ENCODE results near the gene DIS3. TPM values are rescaled to one million over a fixed set of nuclear protein-coding genes. Genes with fewer than 3 reads are reported as not detected.
A peak's percentile ranks its signal among the peaks of the same experiment; 100 is the strongest.
"Not testable (repeated sequence)": the region's sequence is repeated elsewhere in the genome, so short reads cannot be mapped to it uniquely, and the experiment has no call there.

The DIS3 gene, protein sequence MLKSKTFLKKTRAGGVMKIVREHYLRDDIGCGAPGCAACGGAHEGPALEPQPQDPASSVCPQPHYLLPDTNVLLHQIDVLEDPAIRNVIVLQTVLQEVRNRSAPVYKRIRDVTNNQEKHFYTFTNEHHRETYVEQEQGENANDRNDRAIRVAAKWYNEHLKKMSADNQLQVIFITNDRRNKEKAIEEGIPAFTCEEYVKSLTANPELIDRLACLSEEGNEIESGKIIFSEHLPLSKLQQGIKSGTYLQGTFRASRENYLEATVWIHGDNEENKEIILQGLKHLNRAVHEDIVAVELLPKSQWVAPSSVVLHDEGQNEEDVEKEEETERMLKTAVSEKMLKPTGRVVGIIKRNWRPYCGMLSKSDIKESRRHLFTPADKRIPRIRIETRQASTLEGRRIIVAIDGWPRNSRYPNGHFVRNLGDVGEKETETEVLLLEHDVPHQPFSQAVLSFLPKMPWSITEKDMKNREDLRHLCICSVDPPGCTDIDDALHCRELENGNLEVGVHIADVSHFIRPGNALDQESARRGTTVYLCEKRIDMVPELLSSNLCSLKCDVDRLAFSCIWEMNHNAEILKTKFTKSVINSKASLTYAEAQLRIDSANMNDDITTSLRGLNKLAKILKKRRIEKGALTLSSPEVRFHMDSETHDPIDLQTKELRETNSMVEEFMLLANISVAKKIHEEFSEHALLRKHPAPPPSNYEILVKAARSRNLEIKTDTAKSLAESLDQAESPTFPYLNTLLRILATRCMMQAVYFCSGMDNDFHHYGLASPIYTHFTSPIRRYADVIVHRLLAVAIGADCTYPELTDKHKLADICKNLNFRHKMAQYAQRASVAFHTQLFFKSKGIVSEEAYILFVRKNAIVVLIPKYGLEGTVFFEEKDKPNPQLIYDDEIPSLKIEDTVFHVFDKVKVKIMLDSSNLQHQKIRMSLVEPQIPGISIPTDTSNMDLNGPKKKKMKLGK
- 44.6 and 46.4 TPM in 2 replicates for total RNA-seq (2012; rRNA removed)

- H3K27me3 ChIP-seq (ENCODE audit: control insufficient read depth, insufficient read depth, low read length): no peaks in the 10 kb centered on the region
- H3K4me2 ChIP-seq (ENCODE audit: low read length): peak within 1 kb of the TSS; percentile 85
- H3K4me1 ChIP-seq (ENCODE audit: control insufficient read depth, insufficient read depth, low read length): peaks cover 17% of the 10 kb centered on the region
- H3K4me3 ChIP-seq (ENCODE audit: low read length): peak within 1 kb of the TSS; percentile 83
- peaks cover 23% of the 10 kb centered on the region for H3K36me3 ChIP-seq (ENCODE audit: insufficient read depth, low read length)
- H3K9ac ChIP-seq (ENCODE audit: low read depth, low read length): peak within 1 kb of the TSS; percentile 94
- H3K9me3 ChIP-seq (replicated peaks; ENCODE audit: low read length): no peaks in the 10 kb centered on the region
These were observed at the start of gene DIS3, which contains the start of gene PIBF1 for GRCh38 chr13:72781451-72782439. TSS of gene DIS3 (minus strand) at chr13:72781900. CDS start at chr13:72781832, 68 bp downstream. TSS of gene PIBF1 (plus strand) at chr13:72782133. CDS start at chr13:72783470, 1,337 bp downstream.

DNA sequence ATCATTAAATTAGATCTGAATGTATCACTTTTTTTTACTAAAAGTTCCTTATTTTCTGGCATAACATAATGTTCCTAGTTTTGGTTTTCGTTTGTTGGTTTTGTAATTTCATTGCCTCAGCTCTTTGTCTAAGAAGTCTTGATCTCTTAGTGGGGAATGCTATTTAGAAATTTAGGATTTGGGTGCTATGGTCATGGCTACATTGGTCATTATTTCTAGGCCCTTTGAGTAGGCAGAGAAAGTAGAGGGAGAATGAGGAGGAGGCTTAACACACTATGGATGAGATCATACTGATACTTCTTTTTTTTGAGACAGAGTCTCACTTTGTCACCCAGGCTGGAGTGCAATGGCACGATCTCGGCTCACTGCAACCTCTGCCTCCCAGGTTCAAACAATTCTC lies 42.0 kb upstream of the DIS3 start:
- Histone ChIP-seq H3K4me3 (ENCODE audit: low read length) (no peak overlapping the region), H3K9ac (ENCODE audit: low read depth, low read length) (no peak overlapping the region), H3K9me3 (replicated peaks; ENCODE audit: low read length) (no peaks in the 10 kb centered on the region), H3K27me3 (ENCODE audit: control insufficient read depth, insufficient read depth, low read length) (no peaks in the 10 kb centered on the region), H3K36me3 (ENCODE audit: insufficient read depth, low read length) (peaks cover 18% of the 10 kb centered on the region), H3K4me2 (ENCODE audit: low read length) (no peak overlapping the region), H3K4me1 (ENCODE audit: control insufficient read depth, insufficient read depth, low read length) (peaks cover 4% of the 10 kb centered on the region)

GRCh38 chr13:72823081-72823480 lies 41.4 kb upstream of the DIS3 start:
- Histone ChIP-seq H3K36me3 (ENCODE audit: insufficient read depth, low read length) (peaks cover 18% of the 10 kb centered on the region), H3K4me2 (ENCODE audit: low read length) (no peak overlapping the region), H3K9me3 (replicated peaks; ENCODE audit: low read length) (no peaks in the 10 kb centered on the region), H3K4me3 (ENCODE audit: low read length) (no peak overlapping the region), H3K9ac (ENCODE audit: low read depth, low read length) (no peak overlapping the region), H3K27me3 (ENCODE audit: control insufficient read depth, insufficient read depth, low read length) (no peaks in the 10 kb centered on the region), H3K4me1 (ENCODE audit: control insufficient read depth, insufficient read depth, low read length) (peaks cover 4% of the 10 kb centered on the region)

DNA sequence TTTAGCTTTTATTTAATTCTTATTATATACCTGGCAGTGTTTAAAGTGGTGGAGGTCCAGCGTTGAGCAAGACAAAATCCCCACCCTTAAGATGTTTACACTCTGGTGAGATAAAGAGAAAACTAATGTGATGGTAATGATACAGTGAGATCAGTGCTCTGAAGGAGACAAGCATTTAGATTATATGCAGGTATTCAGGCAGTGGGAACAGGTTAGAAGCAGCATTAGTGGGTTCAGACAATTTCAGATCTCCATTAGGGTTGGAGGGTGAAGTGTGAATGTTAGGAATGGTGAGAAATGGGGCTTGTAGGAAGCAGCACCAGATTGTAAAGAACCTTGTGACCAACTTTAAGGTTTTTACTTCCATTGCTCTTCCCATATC lies 39.2 kb upstream of the DIS3 start:
- Histone ChIP-seq H3K9ac (ENCODE audit: low read depth, low read length) (no peak overlapping the region), H3K36me3 (ENCODE audit: insufficient read depth, low read length) (peaks cover 7% of the 10 kb centered on the region), H3K4me1 (ENCODE audit: control insufficient read depth, insufficient read depth, low read length) (peaks cover 4% of the 10 kb centered on the region), H3K4me3 (ENCODE audit: low read length) (no peak overlapping the region), H3K4me2 (ENCODE audit: low read length) (no peak overlapping the region), H3K9me3 (replicated peaks; ENCODE audit: low read length) (no peaks in the 10 kb centered on the region), H3K27me3 (ENCODE audit: control insufficient read depth, insufficient read depth, low read length) (no peaks in the 10 kb centered on the region)

DNA sequence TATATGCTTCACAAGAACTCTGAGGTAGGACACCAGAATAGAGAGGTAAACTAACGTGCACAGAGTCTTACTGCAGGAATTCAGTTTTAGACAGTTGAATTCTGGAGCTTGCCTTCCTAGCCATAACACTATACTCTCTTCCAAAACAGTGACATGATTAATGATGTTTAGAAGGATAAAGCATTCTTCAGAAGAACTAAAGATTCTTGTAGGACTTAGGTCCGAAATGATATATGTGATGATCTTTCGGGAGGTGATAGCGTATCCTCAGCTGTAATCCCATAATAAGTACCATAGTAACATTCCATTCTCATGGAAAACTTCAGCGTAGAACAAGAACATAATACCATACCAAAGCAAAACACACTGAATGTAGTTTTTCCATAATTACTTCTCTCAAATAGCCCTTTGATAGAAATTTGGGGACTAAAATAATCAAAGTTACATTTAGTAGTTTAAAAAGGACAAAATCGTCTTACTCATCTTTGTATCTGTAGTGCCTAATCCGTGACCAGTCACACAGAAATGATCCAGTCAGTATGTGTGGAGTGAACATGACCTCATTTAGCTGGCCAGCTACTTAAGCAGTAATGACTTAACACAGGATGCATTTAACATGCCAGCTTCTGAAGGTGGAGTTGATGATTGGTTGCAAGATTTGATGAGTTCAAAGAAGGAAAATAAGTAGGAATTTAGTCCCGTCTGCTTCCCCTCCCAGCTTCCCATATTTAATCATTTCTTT lies 38.6 kb upstream of the DIS3 start:
- peaks cover 7% of the 10 kb centered on the region for H3K36me3 ChIP-seq (ENCODE audit: insufficient read depth, low read length)
- H3K9ac ChIP-seq (ENCODE audit: low read depth, low read length): no peak overlapping the region
- H3K9me3 ChIP-seq (replicated peaks; ENCODE audit: low read length): no peaks in the 10 kb centered on the region
- H3K4me2 ChIP-seq (ENCODE audit: low read length): no peak overlapping the region
- peaks cover 4% of the 10 kb centered on the region for H3K4me1 ChIP-seq (ENCODE audit: control insufficient read depth, insufficient read depth, low read length)
- H3K27me3 ChIP-seq (ENCODE audit: control insufficient read depth, insufficient read depth, low read length): no peaks in the 10 kb centered on the region
- no peak overlapping the region for H3K4me3 ChIP-seq (ENCODE audit: low read length)

- Histone ChIP-seq H3K27me3 (ENCODE audit: control insufficient read depth, insufficient read depth, low read length) (no peaks in the 10 kb centered on the region), H3K4me3 (ENCODE audit: low read length) (no peak overlapping the region), H3K9me3 (replicated peaks; ENCODE audit: low read length) (no peaks in the 10 kb centered on the region), H3K4me1 (ENCODE audit: control insufficient read depth, insufficient read depth, low read length) (no peaks in the 10 kb centered on the region), H3K4me2 (ENCODE audit: low read length) (no peak overlapping the region), H3K36me3 (ENCODE audit: insufficient read depth, low read length) (peaks cover 4% of the 10 kb centered on the region), H3K9ac (ENCODE audit: low read depth, low read length) (no peak overlapping the region)
These were observed 27.3 kb upstream of the DIS3 start for GRCh38 chr13:72808917-72809500.

DNA sequence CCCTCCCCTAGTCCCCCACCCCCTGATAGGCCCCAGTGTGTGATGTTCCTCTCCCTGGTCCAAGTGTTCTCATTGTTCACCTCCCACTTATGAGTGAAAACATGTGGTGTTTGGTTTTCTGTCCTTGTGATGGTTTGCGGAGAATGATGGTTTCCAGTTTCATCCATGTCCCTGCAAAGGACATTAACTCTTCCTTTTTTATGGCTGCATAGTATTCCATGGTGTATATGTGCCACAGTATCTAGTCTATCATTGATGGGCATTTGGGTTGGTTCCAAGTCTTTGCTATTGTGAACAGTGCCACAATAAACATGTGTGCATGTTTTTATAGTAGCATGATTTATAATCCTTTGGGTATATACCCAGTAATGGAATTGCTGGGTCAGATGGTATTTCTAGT lies 24.8 kb upstream of the DIS3 start:
- H3K9ac ChIP-seq (ENCODE audit: low read depth, low read length); H3K9me3 ChIP-seq (replicated peaks; ENCODE audit: low read length); H3K4me2 ChIP-seq (ENCODE audit: low read length); H3K27me3 ChIP-seq (ENCODE audit: control insufficient read depth, insufficient read depth, low read length); H3K36me3 ChIP-seq (ENCODE audit: insufficient read depth, low read length); H3K4me1 ChIP-seq (ENCODE audit: control insufficient read depth, insufficient read depth, low read length); H3K4me3 ChIP-seq (ENCODE audit: low read length): not testable (repeated sequence)

DNA sequence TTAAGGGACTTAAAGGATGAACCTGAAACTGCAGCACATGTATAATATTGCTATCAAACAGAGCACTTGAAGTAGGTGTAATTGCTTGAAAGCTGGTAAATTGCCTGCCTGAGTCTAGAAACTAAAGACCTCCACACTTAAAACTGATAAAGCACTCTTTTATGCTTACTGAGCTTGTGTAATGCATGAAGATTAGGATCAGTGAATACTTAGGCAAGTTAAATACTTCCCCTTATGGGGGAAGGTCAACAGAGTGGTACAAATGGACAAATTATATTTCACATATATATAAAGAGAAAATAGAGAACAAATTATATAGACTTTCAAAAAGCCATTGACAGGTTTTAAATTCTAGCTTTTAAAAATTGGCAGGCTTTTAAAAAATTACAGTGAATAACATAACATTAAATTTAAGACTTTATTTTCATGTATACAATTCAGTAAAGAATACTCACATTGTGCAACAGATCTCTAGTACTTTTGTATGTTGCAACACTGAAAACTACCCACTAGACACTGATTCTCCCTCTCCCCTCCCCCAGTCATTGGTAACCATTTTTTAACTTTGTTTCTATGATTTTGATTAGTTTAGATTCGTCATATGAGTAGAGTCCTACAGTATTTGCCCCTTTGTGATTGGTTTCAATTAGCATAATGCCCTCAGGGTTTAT lies 24.1 kb upstream of the DIS3 start:
- Histone ChIP-seq H3K36me3 (ENCODE audit: insufficient read depth, low read length) (peaks cover 7% of the 10 kb centered on the region), H3K4me2 (ENCODE audit: low read length) (no peak overlapping the region), H3K9ac (ENCODE audit: low read depth, low read length) (no peak overlapping the region), H3K27me3 (ENCODE audit: control insufficient read depth, insufficient read depth, low read length) (no peaks in the 10 kb centered on the region), H3K4me3 (ENCODE audit: low read length) (no peak overlapping the region), H3K4me1 (ENCODE audit: control insufficient read depth, insufficient read depth, low read length) (no peaks in the 10 kb centered on the region), H3K9me3 (replicated peaks; ENCODE audit: low read length) (no peaks in the 10 kb centered on the region)

DNA sequence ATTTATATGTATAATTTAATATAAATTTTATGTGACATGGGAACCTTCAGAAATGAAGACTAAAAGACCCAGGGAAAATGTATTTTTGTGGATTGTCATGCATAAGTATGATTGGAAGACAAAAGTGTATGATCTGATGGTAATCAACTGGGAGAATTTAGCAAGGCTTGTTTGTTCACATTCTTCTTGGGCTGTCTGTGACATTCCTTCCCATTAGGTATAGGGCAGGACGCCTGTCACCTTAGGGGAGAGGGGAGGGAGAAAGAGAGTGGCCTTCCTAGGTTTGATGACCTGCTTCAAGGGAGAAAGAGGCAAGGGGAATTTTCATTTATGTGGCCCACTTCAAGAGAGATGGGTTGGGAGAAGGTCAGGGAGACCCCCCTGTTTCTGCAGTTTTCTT lies 22.6 kb upstream of the DIS3 start:
- no peaks in the 10 kb centered on the region for H3K27me3 ChIP-seq (ENCODE audit: control insufficient read depth, insufficient read depth, low read length)
- no peaks in the 10 kb centered on the region for H3K9me3 ChIP-seq (replicated peaks; ENCODE audit: low read length)
- no peaks in the 10 kb centered on the region for H3K4me1 ChIP-seq (ENCODE audit: control insufficient read depth, insufficient read depth, low read length)
- no peak overlapping the region for H3K9ac ChIP-seq (ENCODE audit: low read depth, low read length)
- H3K4me3 ChIP-seq (ENCODE audit: low read length): no peak overlapping the region
- H3K4me2 ChIP-seq (ENCODE audit: low read length): no peak overlapping the region
- H3K36me3 ChIP-seq (ENCODE audit: insufficient read depth, low read length): peaks cover 13% of the 10 kb centered on the region

GRCh38 chr13:72798817-72799216 lies 17.1 kb upstream of the DIS3 start:
- no peak overlapping the region for H3K9ac ChIP-seq (ENCODE audit: low read depth, low read length)
- no peaks in the 10 kb centered on the region for H3K4me1 ChIP-seq (ENCODE audit: control insufficient read depth, insufficient read depth, low read length)
- H3K36me3 ChIP-seq (ENCODE audit: insufficient read depth, low read length): peaks cover 52% of the 10 kb centered on the region

More at GRCh38 chr13:72798817-72799216, 17.1 kb upstream of the DIS3 start:
- H3K4me2 ChIP-seq (ENCODE audit: low read length): no peak overlapping the region
- H3K27me3 ChIP-seq (ENCODE audit: control insufficient read depth, insufficient read depth, low read length): no peaks in the 10 kb centered on the region
- no peaks in the 10 kb centered on the region for H3K9me3 ChIP-seq (replicated peaks; ENCODE audit: low read length)
- no peak overlapping the region for H3K4me3 ChIP-seq (ENCODE audit: low read length)

Measured in skeletal muscle satellite cell (primary cell).